ENCODE data around the gene SASH1.
A peak's percentile ranks its signal among the peaks of the same experiment; 100 is the strongest.
"Not testable (repeated sequence)": the region's sequence is repeated elsewhere in the genome, so short reads cannot be mapped to it uniquely, and the experiment has no call there.

SASH1 gene

DNA sequence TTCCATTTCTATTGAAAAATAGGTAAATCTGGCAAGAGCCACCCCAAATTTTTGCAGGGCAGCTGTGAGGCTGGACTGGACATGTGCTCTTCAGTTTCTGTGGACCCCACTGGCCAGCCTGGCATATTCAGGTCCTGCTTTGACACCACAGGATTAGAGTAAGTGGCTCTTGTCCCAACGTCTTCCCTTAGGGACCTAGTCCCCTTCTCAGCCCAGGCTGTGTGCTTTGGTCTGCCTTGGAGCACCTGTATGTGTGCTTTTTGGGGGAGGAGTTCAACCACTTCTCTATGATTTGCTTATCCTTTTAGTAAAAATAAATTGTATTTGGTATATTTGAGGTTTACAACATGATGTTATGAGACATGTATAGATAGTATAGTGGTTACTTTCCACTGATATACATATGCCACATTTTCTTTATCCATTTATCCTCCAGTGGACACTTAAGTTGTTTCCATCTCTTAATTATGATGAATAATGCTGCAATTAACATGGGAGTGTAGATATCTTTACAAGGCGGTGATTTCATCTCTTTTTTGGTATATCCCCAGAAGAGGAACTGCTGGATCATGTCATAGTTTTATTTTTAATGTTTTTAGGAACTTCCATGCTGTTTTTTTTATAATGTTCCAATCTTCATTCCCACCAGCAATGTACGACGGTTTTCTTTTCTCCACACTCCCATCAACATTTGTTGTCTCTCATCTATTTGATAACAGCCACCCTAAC, 236.4 kb downstream of the SASH1 start:
- no peak for DNase-seq (ENCODE audit: low read depth, low spot score)

GRCh38 chr6:148580442-148580841, 237.8 kb downstream of the SASH1 start:
- no peak for DNase-seq (ENCODE audit: low read depth, low spot score)

DNA sequence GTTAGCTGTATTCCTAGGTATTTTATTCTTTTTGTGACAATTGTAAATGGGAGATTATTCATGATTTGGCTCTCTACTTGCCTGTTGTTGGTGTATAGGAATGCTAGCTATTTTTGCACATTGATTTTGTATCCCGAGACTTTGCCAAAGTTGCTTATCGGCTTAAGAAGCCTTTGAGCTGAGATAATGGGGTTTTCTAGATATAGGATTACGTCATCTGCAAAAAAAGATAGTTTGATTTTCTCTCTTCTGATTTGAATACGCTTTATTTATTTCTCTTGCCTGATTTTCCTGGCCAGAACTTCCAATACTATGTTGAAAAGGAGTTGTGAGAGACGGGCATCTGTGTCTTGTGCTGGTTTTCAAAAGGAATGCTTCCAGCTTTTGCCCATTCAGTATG, 241.0 kb downstream of the SASH1 start:
- no peak for DNase-seq (ENCODE audit: low read depth, low spot score)

DNA sequence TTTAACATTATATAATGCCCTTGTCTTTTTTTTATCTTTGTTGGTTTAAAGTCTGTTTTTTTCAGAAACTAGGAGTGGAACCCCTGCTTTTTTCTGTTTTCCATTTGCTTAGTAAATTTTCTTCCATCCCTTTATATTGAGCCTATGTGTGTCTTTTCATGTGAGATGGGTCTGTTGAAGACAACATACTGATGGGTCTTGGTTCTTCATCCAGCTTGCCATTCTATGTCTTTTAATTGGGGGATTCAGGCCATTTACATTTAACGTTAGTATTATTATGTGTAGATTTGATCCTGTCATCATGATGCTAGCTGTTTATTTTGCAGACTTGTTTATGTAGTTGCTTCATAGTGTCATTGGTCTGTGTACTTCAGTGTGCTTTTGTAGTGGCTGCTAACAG, 243.0 kb downstream of the SASH1 start:
- DNase-seq (ENCODE audit: low read depth, low spot score) = not testable (repeated sequence)

DNA sequence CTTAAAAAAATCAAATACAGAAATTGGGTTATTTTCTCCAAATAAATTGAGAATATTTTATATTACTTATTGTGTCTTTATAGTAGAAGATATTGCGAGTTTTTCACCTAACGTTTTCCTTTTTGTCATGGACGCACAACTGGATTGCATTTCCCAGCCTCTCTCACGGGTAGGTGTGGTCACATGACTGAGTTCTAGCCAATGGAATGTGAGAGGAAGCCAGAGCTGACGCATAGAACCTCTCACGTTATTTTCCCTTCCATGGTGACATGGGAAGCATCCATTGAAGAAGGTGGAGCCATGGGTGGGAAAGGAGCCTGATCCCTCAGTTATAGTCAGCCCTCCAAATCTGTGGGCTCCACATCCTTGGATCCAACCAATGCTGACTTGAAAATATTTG, 248.2 kb downstream of the SASH1 start:
- no peak for DNase-seq (ENCODE audit: low read depth, low spot score)

GRCh38 chr6:148591656-148592055, 249.0 kb downstream of the SASH1 start:
- no peak for DNase-seq (ENCODE audit: low read depth, low spot score)

GRCh38 chr6:148593130-148593812, 250.6 kb downstream of the SASH1 start:
- DNase-seq (ENCODE audit: low read depth, low spot score) = no peak

GRCh38 chr6:148593813-148594170, 251.2 kb downstream of the SASH1 start:
- no peak for DNase-seq (ENCODE audit: low read depth, low spot score)

DNA sequence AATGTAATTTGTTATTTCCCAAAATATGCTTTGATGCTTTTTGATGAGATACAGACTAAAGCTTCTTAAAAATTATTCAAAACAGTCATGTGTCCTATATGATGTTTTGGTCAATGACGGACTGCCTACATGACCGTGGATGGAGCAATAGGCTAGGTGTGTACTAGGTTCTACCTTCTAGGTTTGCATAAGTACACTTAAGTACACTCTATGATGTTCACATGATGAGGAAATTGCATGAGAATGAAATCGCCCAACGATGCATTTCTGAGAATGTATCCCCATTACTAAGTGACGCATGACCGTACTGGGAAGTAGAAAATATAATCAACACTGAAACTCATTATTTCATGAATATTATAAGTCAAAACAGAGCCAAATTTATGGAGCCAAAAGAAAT, 252.9 kb downstream of the SASH1 start:
- DNase-seq (ENCODE audit: low read depth, low spot score) = no peak

DNA sequence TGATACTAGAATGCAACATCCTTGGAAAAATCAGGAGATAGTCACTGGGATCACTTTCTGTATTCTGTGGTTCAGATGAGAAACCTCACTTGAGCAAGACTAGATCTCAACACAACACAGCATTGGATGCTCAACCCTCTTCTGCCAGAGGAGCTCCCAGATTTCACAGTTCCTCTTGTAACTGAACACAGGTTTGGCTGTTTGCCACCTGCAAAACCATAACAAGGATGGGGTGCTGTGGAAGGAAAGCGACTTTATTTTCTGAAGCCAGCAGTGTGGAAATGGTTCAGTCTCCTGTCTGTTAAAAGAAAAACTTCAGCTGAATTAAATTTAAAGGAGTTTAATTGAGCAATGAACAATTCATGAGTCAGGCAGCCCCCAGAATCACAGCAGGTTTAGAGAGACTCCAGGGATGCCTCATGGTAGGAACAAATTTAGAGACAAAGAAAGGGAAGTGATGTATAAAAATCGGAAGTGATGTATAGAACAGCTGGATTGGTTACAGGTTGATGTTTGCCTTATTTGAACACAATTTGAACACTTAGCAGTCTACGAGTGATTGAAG, 254.3 kb downstream of the SASH1 start:
- DNase-seq (ENCODE audit: low read depth, low spot score) = no peak

GRCh38 chr6:148598724-148599123, 256.1 kb downstream of the SASH1 start:
- DNase-seq (ENCODE audit: low read depth, low spot score) = no peak

DNA sequence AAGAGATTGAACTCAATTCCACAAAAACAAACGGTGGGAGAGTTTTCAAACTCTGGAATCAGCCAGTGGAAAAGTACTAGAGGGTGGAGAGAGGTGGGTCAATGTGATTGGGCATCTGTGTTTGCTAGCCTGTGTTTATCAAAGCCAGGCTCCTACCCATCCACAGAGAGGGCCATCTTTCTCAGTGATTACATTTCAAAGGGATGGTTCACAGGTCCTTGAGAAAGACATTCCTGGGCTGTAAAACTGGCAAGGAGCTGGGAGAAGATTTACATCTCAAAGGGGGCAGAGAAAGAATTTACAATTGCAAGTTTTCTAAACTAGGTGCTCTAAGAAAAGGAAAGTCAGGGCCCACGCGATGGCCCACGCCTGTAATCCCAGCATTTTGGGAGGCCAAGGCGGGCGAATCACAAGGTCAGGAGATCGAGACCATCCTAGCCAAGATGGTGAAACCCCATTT, 257.4 kb downstream of the SASH1 start:
- peak; percentile 4 for DNase-seq (ENCODE audit: low read depth, low spot score)

Measured in astrocyte of the hippocampus (primary cell).